SK-N-SH treated with all-trans-retinoic acid at 6 μM for 48 hours (cell line): Measurements from ENCODE around the gene NEIL3.

Source experiments
- ATAC-seq: fragments of 200-7000 bp; cut with Tn5 transposase; 3 replicates; pipeline ENCODE4 v1.9.1; 2020; ENCODE audit warnings: mild to moderate bottlenecking, moderate library complexity
- ARNTL ChIP-seq: fragments of 450-650 bp; formaldehyde crosslinking; IDR thresholded peaks from 2 replicates; pipeline ENCODE4 v1.5.0; 2020; ENCODE audit warnings: low read depth, mild to moderate bottlenecking, moderate library complexity, borderline replicate concordance
- BACH2 ChIP-seq: fragments of 250-450 bp; sonication (Bioruptor Pico); IDR thresholded peaks from 2 replicates; pipeline ENCODE4 v1.9.0; 2021; ENCODE audit warnings: mild to moderate bottlenecking, borderline replicate concordance
- CREB5 ChIP-seq: fragments of 250-450 bp; sonication (Bioruptor Pico); IDR thresholded peaks from 2 replicates; pipeline ENCODE4 v1.5.1; 2020; ENCODE audit warnings: low read depth, mild to moderate bottlenecking, moderate library complexity
- CSDC2 ChIP-seq: fragments of 250-450 bp; sonication (Bioruptor Pico); IDR thresholded peaks from 2 replicates; pipeline ENCODE4 v1.5.0; 2020; ENCODE audit warnings: mild to moderate bottlenecking, moderate library complexity
- CSRNP3 ChIP-seq: fragments of 250-450 bp; sonication (Bioruptor Pico); IDR thresholded peaks from 2 replicates; pipeline ENCODE4 v1.5.1; 2021; ENCODE audit warnings: mild to moderate bottlenecking, moderate library complexity
- ESRRG ChIP-seq: fragments of 250-450 bp; sonication (Bioruptor Pico); IDR thresholded peaks from 2 replicates; pipeline ENCODE4 v1.6.1; 2021; ENCODE audit warnings: mild to moderate bottlenecking
- GLIS3 ChIP-seq: fragments of 250-450 bp; sonication (Bioruptor Pico); IDR thresholded peaks from 2 replicates; pipeline ENCODE4 v1.5.0; 2020; ENCODE audit warnings: mild to moderate bottlenecking, moderate library complexity
- ISL1 ChIP-seq: fragments of 250-450 bp; sonication (Bioruptor Pico); IDR thresholded peaks from 2 replicates; pipeline ENCODE4 v2.1.2; 2022; ENCODE audit warnings: mild to moderate bottlenecking, moderate library complexity
- OSR1 ChIP-seq: fragments of 250-450 bp; sonication (Bioruptor Pico); IDR thresholded peaks from 2 replicates; pipeline ENCODE4 v1.8.0; 2022; ENCODE audit warnings: moderate library complexity, mild to moderate bottlenecking, inconsistent platforms
- PATZ1 ChIP-seq: fragments of 250-450 bp; sonication (Bioruptor Pico); IDR thresholded peaks from 2 replicates; pipeline ENCODE4 v1.8.0; 2020; ENCODE audit warnings: mild to moderate bottlenecking, moderate library complexity, borderline replicate concordance
- POU6F1 ChIP-seq: fragments of 250-450 bp; sonication (Bioruptor Pico); IDR thresholded peaks from 2 replicates; pipeline ENCODE4 v1.8.0; 2021; ENCODE audit warnings: low read depth, mild to moderate bottlenecking, moderate library complexity, borderline replicate concordance
- PPARA ChIP-seq: fragments of 250-450 bp; sonication (Bioruptor Pico); IDR thresholded peaks from 2 replicates; pipeline ENCODE4 v1.5.0; 2020; ENCODE audit warnings: mild to moderate bottlenecking, borderline replicate concordance
- RARB ChIP-seq: fragments of 250-450 bp; sonication (Bioruptor Pico); IDR thresholded peaks from 2 replicates; pipeline ENCODE4 v1.8.0; 2021; ENCODE audit warnings: mild to moderate bottlenecking, moderate library complexity
- TCF4 ChIP-seq: fragments of 250-450 bp; sonication (Bioruptor Pico); IDR thresholded peaks from 2 replicates; pipeline ENCODE4 v1.8.0; 2021; ENCODE audit warnings: mild to moderate bottlenecking, moderate library complexity, borderline replicate concordance
- TOX ChIP-seq: fragments of 250-450 bp; sonication (Bioruptor Pico); IDR thresholded peaks from 2 replicates; pipeline ENCODE4 v1.8.0; 2021; ENCODE audit warnings: mild to moderate bottlenecking, moderate library complexity, borderline replicate concordance
- TSHZ2 ChIP-seq: fragments of 250-450 bp; sonication (Bioruptor Pico); IDR thresholded peaks from 2 replicates; pipeline ENCODE4 v1.5.0; 2020; ENCODE audit warnings: mild to moderate bottlenecking, moderate library complexity
- ZC3H10 ChIP-seq: fragments of 250-450 bp; sonication (Bioruptor Pico); IDR thresholded peaks from 2 replicates; pipeline ENCODE4 v1.5.1; 2021; ENCODE audit warnings: mild to moderate bottlenecking, moderate library complexity
- ZFP3 ChIP-seq: fragments of 250-450 bp; sonication (Bioruptor Pico); IDR thresholded peaks from 2 replicates; pipeline ENCODE4 v1.5.0; 2020; ENCODE audit warnings: mild to moderate bottlenecking, moderate library complexity
- ZFP30 ChIP-seq: fragments of 450-650 bp; formaldehyde crosslinking; IDR thresholded peaks from 2 replicates; pipeline ENCODE4 v1.5.0; 2022; ENCODE audit warnings: mild to moderate bottlenecking, moderate library complexity
- ZNF565 ChIP-seq: fragments of 450-650 bp; formaldehyde crosslinking; conservative IDR thresholded peaks from 2 replicates; pipeline ENCODE4 v1.5.0; 2020; ENCODE audit warnings: low read depth, mild to moderate bottlenecking, moderate library complexity
- ZNF70 ChIP-seq: fragments of 450-650 bp; formaldehyde crosslinking; IDR thresholded peaks from 2 replicates; pipeline ENCODE4 v1.5.0; 2020; ENCODE audit warnings: mild to moderate bottlenecking, moderate library complexity
- ZNF8 ChIP-seq: fragments of 450-650 bp; formaldehyde crosslinking; IDR thresholded peaks from 2 replicates; pipeline ENCODE4 v1.5.0; 2020; ENCODE audit warnings: mild to moderate bottlenecking, moderate library complexity

NEIL3 gene

GRCh38 chr4:177405508-177405907 is 95.8 kb downstream of the NEIL3 start:
- no peak for ATAC-seq
- TF ChIP-seq TCF4: no peak
- TF ChIP-seq ZNF565: no peak
- no peak for TF ChIP-seq ZNF8 (CRISPR knock-in tag)
- no peak for TF ChIP-seq ISL1 (CRISPR knock-in tag)
- no peak for TF ChIP-seq OSR1
- TF ChIP-seq POU6F1: no peak
- TF ChIP-seq BACH2 (CRISPR knock-in tag): no peak
- TF ChIP-seq PATZ1 (CRISPR knock-in tag): no peak
- TF ChIP-seq ZFP3: no peak
- no peak for TF ChIP-seq GLIS3 (CRISPR knock-in tag)
- TF ChIP-seq ZC3H10: no peak
- no peak for TF ChIP-seq RARB (CRISPR knock-in tag)
- TF ChIP-seq TSHZ2 (CRISPR knock-in tag): no peak
- TF ChIP-seq, all 23 proteins: peak for 0

GRCh38 chr4:177408023-177408422 is 98.3 kb downstream of the NEIL3 start:
- TF ChIP-seq ZC3H10 (no peak), ZNF565 (no peak), CSDC2 (CRISPR knock-in tag) (no peak), ISL1 (CRISPR knock-in tag) (no peak), PPARA (CRISPR knock-in tag) (no peak), ESRRG (CRISPR knock-in tag) (no peak), GLIS3 (CRISPR knock-in tag) (no peak), ZNF8 (CRISPR knock-in tag) (no peak), ZFP3 (no peak)
- TF ChIP-seq, all 23 proteins: peak for 0
- no peak for ATAC-seq

- ATAC-seq: no peak
- TF ChIP-seq ZNF8 (CRISPR knock-in tag): no peak
- no peak for TF ChIP-seq CREB5 (CRISPR knock-in tag)
- TF ChIP-seq ZFP30 (CRISPR knock-in tag): no peak
- TF ChIP-seq ARNTL (CRISPR knock-in tag): no peak
- no peak for TF ChIP-seq OSR1
- no peak for TF ChIP-seq BACH2 (CRISPR knock-in tag)
- TF ChIP-seq CSRNP3 (CRISPR knock-in tag): no peak
- TF ChIP-seq PPARA (CRISPR knock-in tag): no peak
- no peak for TF ChIP-seq ZFP3
- TF ChIP-seq ZNF565: no peak
- no peak for TF ChIP-seq RARB (CRISPR knock-in tag)
- TF ChIP-seq ZNF70: no peak
- TF ChIP-seq CSDC2 (CRISPR knock-in tag): no peak
- TF ChIP-seq ISL1 (CRISPR knock-in tag): no peak
- TF ChIP-seq TOX (CRISPR knock-in tag): no peak
- TF ChIP-seq, all 23 proteins: peak for 0
Measured at GRCh38 chr4:177410566-177410965, 100.9 kb downstream of the NEIL3 start.
